A549 (cell line): Measurements from ENCODE around the gene IMP4.

ENCODE experiments used
- CHD2 ChIP-seq: fragments of 150-350 bp; IDR thresholded peaks from 2 replicates; pipeline ENCODE4 v1.6.1; 2014; ENCODE audit warnings: low read length; ENCODE audit not compliant: partially characterized antibody
- CTCF ChIP-seq: fragments of >200 bp; sonication (Bioruptor Twin); formaldehyde crosslinking; IDR thresholded peaks from 3 replicates; pipeline ENCODE4 v1.5.1; 2016
- ELK1 ChIP-seq: fragments of 150-350 bp; IDR thresholded peaks from 2 replicates; pipeline ENCODE4 v1.6.1; 2014; ENCODE audit warnings: low read depth, mild to moderate bottlenecking, low read length
- EP300 ChIP-seq, 2 experiments: fragments of >200 bp; sonication (Bioruptor Twin); formaldehyde crosslinking; IDR thresholded peaks; 2 replicates in 1 of 2; 3 replicates in 1 of 2; pipeline ENCODE4 v1.6.1; 2016 to 2017
- FOSL2 ChIP-seq, 2 experiments: fragments of 450-650 bp in 1 of 2; fragments of >200 bp in 1 of 2; sonication (Bioruptor Twin) in 1 of 2; formaldehyde crosslinking; IDR thresholded peaks; 2 replicates each; pipeline versions ENCODE4 v1.5.0 to v1.6.1; 2016 to 2020; ENCODE audit warnings: mild to moderate bottlenecking in 1 of 2, moderate library complexity in 1 of 2
- JUN ChIP-seq, 2 experiments: fragments of >200 bp; sonication (Bioruptor Twin); formaldehyde crosslinking; IDR thresholded peaks; 2 replicates in 1 of 2; 3 replicates in 1 of 2; pipeline ENCODE4 v1.6.1; 2016 to 2017
- POLR2A ChIP-seq: IDR thresholded peaks from 2 replicates; pipeline ENCODE4 v1.6.1; 2012; ENCODE audit warnings: mild to moderate bottlenecking, low read length
- REST ChIP-seq: fragments of 200-600 bp; sonication (generic); IDR thresholded peaks from 2 replicates; pipeline ENCODE4 v1.6.1; 2016; ENCODE audit warnings: antibody characterized with exemption, mild to moderate bottlenecking, moderate library complexity
- SREBF2 ChIP-seq: fragments of 450-650 bp; IDR thresholded peaks from 2 replicates; pipeline ENCODE4 v1.6.1; 2014; ENCODE audit warnings: mild to moderate bottlenecking, moderate library complexity

- TF ChIP-seq CTCF (no peak), ELK1 (no peak), POLR2A (no peak), REST (no peak), CHD2 (no peak), FOSL2 (IDR thresholded peaks at IDR 0.05) (no peak), FOSL2 (CRISPR knock-in tag; IDR thresholded peaks at IDR 0.05) (no peak), SREBF2 (no peak), EP300 (IDR thresholded peaks at IDR 0.05) (no peak), JUN (IDR thresholded peaks at IDR 0.05) (no peak)
Observed at GRCh38 chr2:130382313-130382917, 39.7 kb downstream of the IMP4 start.
